ENCODE results near the gene DPP10. TPM values are rescaled to one million over a fixed set of nuclear protein-coding genes. Genes with fewer than 3 reads are reported as not detected.

Gene DPP10
- total and polyA plus RNA-seq, 4 donors: 0.08 to 5.0 (median 0.27) TPM

- DNase-seq: peak in 1 of 3 donors; percentile 12
- no peak overlapping the region for H3K4me3 ChIP-seq
Observed at GRCh38 chr2:114610677-114611076, 168.2 kb downstream of the DPP10 start.

GRCh38 chr2:114614592-114614991 lies 172.2 kb downstream of the DPP10 start:
- no peak for TF ChIP-seq CTCF (IDR thresholded peaks at IDR 0.05; ENCODE audit: control extremely low read depth, extremely low read depth)
- Histone ChIP-seq H3K9me3 (ENCODE audit: control insufficient read depth in 4 of 4, insufficient read depth in 3 of 4, low read length in 3 of 4) (no peaks in the 10 kb centered on the region), H3K27ac (ENCODE audit: low read depth in 1 of 2, low read length in 1 of 2) (no peak overlapping the region), H3K4me3 (no peak overlapping the region), H3K27me3 (ENCODE audit: control insufficient read depth in 3 of 3, insufficient read depth in 3 of 3, low read length in 2 of 3) (no peaks in the 10 kb centered on the region), H3K9ac (ENCODE audit: insufficient read depth in 1 of 2, low read length in 2 of 2) (no peak overlapping the region), H3K36me3 (ENCODE audit: control insufficient read depth in 4 of 4, insufficient read depth in 4 of 4, low read length in 4 of 4) (no peaks in the 10 kb centered on the region), H3K4me1 (ENCODE audit: control insufficient read depth in 5 of 5, insufficient read depth in 5 of 5, low read length in 5 of 5) (peaks cover 0 to 2% (median 0%) of the 10 kb centered on the region in 5 donors)
- ATAC-seq (ENCODE audit: insufficient read depth, low FRiP score) (no peak), DNase-seq (no peak)
- 63 to 74% methylated on average over 4 of the region's 4 CpGs for WGBS, 2 donors

More at GRCh38 chr2:114610677-114611076, 168.2 kb downstream of the DPP10 start:
- no peak for TF ChIP-seq CTCF (IDR thresholded peaks at IDR 0.05; ENCODE audit: control extremely low read depth, extremely low read depth)
- H3K27me3 ChIP-seq (ENCODE audit: control insufficient read depth in 3 of 3, insufficient read depth in 3 of 3, low read length in 2 of 3): no peaks in the 10 kb centered on the region
- no peak overlapping the region for H3K27ac ChIP-seq (ENCODE audit: low read depth in 1 of 2, low read length in 1 of 2)
- ATAC-seq (ENCODE audit: insufficient read depth, low FRiP score): no peak
- no peaks in the 10 kb centered on the region for H3K9me3 ChIP-seq (ENCODE audit: control insufficient read depth in 4 of 4, insufficient read depth in 3 of 4, low read length in 3 of 4)
- peaks cover 0 to 2% (median 0%) of the 10 kb centered on the region in 5 donors for H3K4me1 ChIP-seq (ENCODE audit: control insufficient read depth in 5 of 5, insufficient read depth in 5 of 5, low read length in 5 of 5)
- H3K9ac ChIP-seq (ENCODE audit: insufficient read depth in 1 of 2, low read length in 2 of 2): no peak overlapping the region
- no peaks in the 10 kb centered on the region for H3K36me3 ChIP-seq (ENCODE audit: control insufficient read depth in 4 of 4, insufficient read depth in 4 of 4, low read length in 4 of 4)
- 43 to 45% methylated on average over 7 of the region's 7 CpGs for WGBS, 2 donors

- Histone ChIP-seq H3K27ac (ENCODE audit: low read depth in 1 of 2, low read length in 1 of 2) (no peak overlapping the region), H3K9me3 (ENCODE audit: control insufficient read depth in 4 of 4, insufficient read depth in 3 of 4, low read length in 3 of 4) (no peaks in the 10 kb centered on the region), H3K4me1 (ENCODE audit: control insufficient read depth in 5 of 5, insufficient read depth in 5 of 5, low read length in 5 of 5) (no peaks in the 10 kb centered on the region), H3K27me3 (ENCODE audit: control insufficient read depth in 3 of 3, insufficient read depth in 3 of 3, low read length in 2 of 3) (no peaks in the 10 kb centered on the region), H3K9ac (ENCODE audit: insufficient read depth in 1 of 2, low read length in 2 of 2) (no peak overlapping the region), H3K36me3 (ENCODE audit: control insufficient read depth in 4 of 4, insufficient read depth in 4 of 4, low read length in 4 of 4) (no peaks in the 10 kb centered on the region), H3K4me3 (no peak overlapping the region)
- WGBS, 2 donors: 57 to 73% methylated on average over 7 of the region's 7 CpGs
- peak; percentile 19 to 46 (median 26) for DNase-seq
- ATAC-seq (ENCODE audit: insufficient read depth, low FRiP score): no peak
- no peak for TF ChIP-seq CTCF (IDR thresholded peaks at IDR 0.05; ENCODE audit: control extremely low read depth, extremely low read depth)
Observed at GRCh38 chr2:114628481-114628880, 186.0 kb downstream of the DPP10 start.

- DNase-seq (no peak), ATAC-seq (ENCODE audit: insufficient read depth, low FRiP score) (no peak)
- Histone ChIP-seq H3K9ac (ENCODE audit: insufficient read depth in 1 of 2, low read length in 2 of 2) (no peak overlapping the region), H3K4me3 (no peak overlapping the region), H3K9me3 (ENCODE audit: control insufficient read depth in 4 of 4, insufficient read depth in 3 of 4, low read length in 3 of 4) (no peaks in the 10 kb centered on the region), H3K27me3 (ENCODE audit: control insufficient read depth in 3 of 3, insufficient read depth in 3 of 3, low read length in 2 of 3) (no peaks in the 10 kb centered on the region), H3K36me3 (ENCODE audit: control insufficient read depth in 4 of 4, insufficient read depth in 4 of 4, low read length in 4 of 4) (no peaks in the 10 kb centered on the region), H3K27ac (ENCODE audit: low read depth in 1 of 2, low read length in 1 of 2) (no peak overlapping the region), H3K4me1 (ENCODE audit: control insufficient read depth in 5 of 5, insufficient read depth in 5 of 5, low read length in 5 of 5) (no peaks in the 10 kb centered on the region)
- 80 to 82% methylated on average over 6 of the region's 6 CpGs for WGBS, 2 donors
- no peak for TF ChIP-seq CTCF (IDR thresholded peaks at IDR 0.05; ENCODE audit: control extremely low read depth, extremely low read depth)
Observed at GRCh38 chr2:114631146-114631545, 188.7 kb downstream of the DPP10 start.

All from lung (tissue), 12 donors.